Panc1 (cell line): ENCODE data around the gene RAP1B.
A peak's percentile ranks its signal among the peaks of the same experiment; 100 is the strongest.

ENCODE experiments used
- POLR2AphosphoS5 ChIP-seq: IDR thresholded peaks from 2 replicates; pipeline ENCODE4 v1.6.1; 2012; ENCODE audit warnings: mild to moderate bottlenecking, low read depth, low read length, moderate library complexity
- TF ChIP-seq, protein P1 (sequence below): fragments of 450-650 bp; IDR thresholded peaks from 2 replicates; pipeline ENCODE4 v1.5.1; 2017; ENCODE audit warnings: mild to moderate bottlenecking

DNA sequence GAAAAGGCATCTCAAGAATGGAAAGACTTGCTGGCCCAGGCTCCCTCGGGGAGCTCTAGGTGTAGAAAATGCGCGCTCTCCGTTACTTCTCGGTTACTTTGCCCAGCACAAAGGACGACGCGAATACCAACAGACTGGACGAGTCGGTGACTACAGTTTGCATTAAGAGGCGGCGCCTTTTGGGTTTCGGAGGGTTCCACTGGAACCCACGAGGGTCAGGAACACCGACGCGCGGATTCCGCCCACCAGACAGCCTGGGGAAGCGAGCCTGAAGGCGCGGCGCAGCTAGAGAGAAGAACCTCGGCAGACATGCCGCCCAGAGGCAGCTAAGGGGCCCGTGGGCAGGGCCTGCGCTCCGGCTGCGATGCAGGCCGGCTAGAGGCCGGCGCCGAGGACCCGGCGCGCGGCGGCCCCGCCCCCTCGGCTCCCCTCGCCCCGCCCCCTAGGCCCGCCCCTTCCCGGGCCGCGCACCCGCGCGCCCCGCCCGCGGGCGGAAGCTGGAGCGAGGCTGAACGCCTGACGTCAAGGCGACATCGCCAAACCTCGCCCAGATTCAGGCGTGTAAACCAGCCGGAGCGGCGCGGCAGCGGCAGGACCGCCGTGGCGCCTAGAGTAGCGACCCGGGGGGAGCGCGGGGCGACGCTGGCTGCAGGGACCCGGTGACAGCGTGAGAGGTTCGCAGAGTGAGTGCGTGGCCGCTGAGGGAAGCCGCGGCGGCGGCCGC, at the start of gene RAP1B:
- TF ChIP-seq, protein P1, sequence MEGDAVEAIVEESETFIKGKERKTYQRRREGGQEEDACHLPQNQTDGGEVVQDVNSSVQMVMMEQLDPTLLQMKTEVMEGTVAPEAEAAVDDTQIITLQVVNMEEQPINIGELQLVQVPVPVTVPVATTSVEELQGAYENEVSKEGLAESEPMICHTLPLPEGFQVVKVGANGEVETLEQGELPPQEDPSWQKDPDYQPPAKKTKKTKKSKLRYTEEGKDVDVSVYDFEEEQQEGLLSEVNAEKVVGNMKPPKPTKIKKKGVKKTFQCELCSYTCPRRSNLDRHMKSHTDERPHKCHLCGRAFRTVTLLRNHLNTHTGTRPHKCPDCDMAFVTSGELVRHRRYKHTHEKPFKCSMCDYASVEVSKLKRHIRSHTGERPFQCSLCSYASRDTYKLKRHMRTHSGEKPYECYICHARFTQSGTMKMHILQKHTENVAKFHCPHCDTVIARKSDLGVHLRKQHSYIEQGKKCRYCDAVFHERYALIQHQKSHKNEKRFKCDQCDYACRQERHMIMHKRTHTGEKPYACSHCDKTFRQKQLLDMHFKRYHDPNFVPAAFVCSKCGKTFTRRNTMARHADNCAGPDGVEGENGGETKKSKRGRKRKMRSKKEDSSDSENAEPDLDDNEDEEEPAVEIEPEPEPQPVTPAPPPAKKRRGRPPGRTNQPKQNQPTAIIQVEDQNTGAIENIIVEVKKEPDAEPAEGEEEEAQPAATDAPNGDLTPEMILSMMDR: no peak
- TF ChIP-seq POLR2AphosphoS5: peak; percentile 97
